Measurements from ENCODE around the gene RGPD8. TPM values are rescaled to one million over a fixed set of nuclear protein-coding genes. Genes with fewer than 3 reads are reported as not detected.

RGPD8 gene
- total and polyA plus RNA-seq, 2 of the 13 experiments (the other 11 are each of a cell fraction or from before 2014, with no cell fraction given) = 2.3 to 12.8 TPM

GRCh38 chr2:112481528-112482233, 48.2 kb upstream of the RGPD8 start, which contains the start of gene TTL (continued):
- TF ChIP-seq FOXJ3 (CRISPR knock-in tag; IDR thresholded peaks at IDR 0.05; ENCODE audit: borderline replicate concordance) (no peak), ZNF652 (CRISPR knock-in tag; IDR thresholded peaks at IDR 0.05; ENCODE audit: borderline replicate concordance, low read depth) (no peak), FOXP4 (CRISPR knock-in tag; IDR thresholded peaks at IDR 0.05) (no peak), FOXM1 (CRISPR knock-in tag; IDR thresholded peaks at IDR 0.05) (no peak), SAP130 (CRISPR knock-in tag; IDR thresholded peaks at IDR 0.05; ENCODE audit: low read depth) (peak; percentile 50; the same call in 1 of the 2 replicates), ZKSCAN8 (CRISPR knock-in tag; IDR thresholded peaks at IDR 0.05; ENCODE audit: borderline replicate concordance) (0 out of 2 replicates have a peak, but pooled peaks have one; percentile 20), EZH2 (conservative IDR thresholded peaks at IDR 0.05; ENCODE audit: low read depth, low read length) (no peak), ZBTB44 (CRISPR knock-in tag; IDR thresholded peaks at IDR 0.05) (no peak), KLF16 (CRISPR knock-in tag; IDR thresholded peaks at IDR 0.05) (peak in 1 of 2 experiments; percentile 4; a peak in 1 of 4 replicates), KDM5B (CRISPR knock-in tag; IDR thresholded peaks at IDR 0.05; ENCODE audit: borderline replicate concordance) (no peak), ATF2 (CRISPR knock-in tag; IDR thresholded peaks at IDR 0.05) (no peak), GLMP (CRISPR knock-in tag; IDR thresholded peaks at IDR 0.05; ENCODE audit: borderline replicate concordance) (no peak), ZNF703 (CRISPR knock-in tag; IDR thresholded peaks at IDR 0.05; ENCODE audit: borderline replicate concordance) (0 out of 2 replicates have a peak, but pooled peaks have one; percentile 21), CHCHD3 (CRISPR knock-in tag; IDR thresholded peaks at IDR 0.05) (no peak), ZNF556 (CRISPR knock-in tag; IDR thresholded peaks at IDR 0.05; ENCODE audit: borderline replicate concordance) (0 out of 2 replicates have a peak, but pooled peaks have one; percentile 7), ZNF749 (CRISPR knock-in tag; IDR thresholded peaks at IDR 0.05; ENCODE audit: borderline replicate concordance) (no peak)
- TF ChIP-seq, protein P1, sequence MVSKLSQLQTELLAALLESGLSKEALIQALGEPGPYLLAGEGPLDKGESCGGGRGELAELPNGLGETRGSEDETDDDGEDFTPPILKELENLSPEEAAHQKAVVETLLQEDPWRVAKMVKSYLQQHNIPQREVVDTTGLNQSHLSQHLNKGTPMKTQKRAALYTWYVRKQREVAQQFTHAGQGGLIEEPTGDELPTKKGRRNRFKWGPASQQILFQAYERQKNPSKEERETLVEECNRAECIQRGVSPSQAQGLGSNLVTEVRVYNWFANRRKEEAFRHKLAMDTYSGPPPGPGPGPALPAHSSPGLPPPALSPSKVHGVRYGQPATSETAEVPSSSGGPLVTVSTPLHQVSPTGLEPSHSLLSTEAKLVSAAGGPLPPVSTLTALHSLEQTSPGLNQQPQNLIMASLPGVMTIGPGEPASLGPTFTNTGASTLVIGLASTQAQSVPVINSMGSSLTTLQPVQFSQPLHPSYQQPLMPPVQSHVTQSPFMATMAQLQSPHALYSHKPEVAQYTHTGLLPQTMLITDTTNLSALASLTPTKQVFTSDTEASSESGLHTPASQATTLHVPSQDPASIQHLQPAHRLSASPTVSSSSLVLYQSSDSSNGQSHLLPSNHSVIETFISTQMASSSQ (IDR thresholded peaks at IDR 0.05; ENCODE audit: low read depth) = no peak
- TF ChIP-seq, protein P1 (CRISPR knock-in tag; IDR thresholded peaks at IDR 0.05; ENCODE audit: borderline replicate concordance) = no peak

Data from HepG2 (cell line).